ENCODE data around the gene TRIM71.
"Not testable (repeated sequence)": the region's sequence is repeated elsewhere in the genome, so short reads cannot be mapped to it uniquely, and the experiment has no call there.

Gene TRIM71

GRCh38 chr3:32820430-32820829 lies 2.6 kb downstream of the TRIM71 start:
- no peak for DNase-seq

GRCh38 chr3:32820971-32821685 lies 3.3 kb downstream of the TRIM71 start:
- DNase-seq = no peak

GRCh38 chr3:32821686-32822296 lies 4.0 kb downstream of the TRIM71 start:
- no peak for DNase-seq

GRCh38 chr3:32822609-32823498 lies 5.1 kb downstream of the TRIM71 start:
- DNase-seq = no peak

- not testable (repeated sequence) for DNase-seq
Observed at GRCh38 chr3:32823641-32824184, 5.9 kb downstream of the TRIM71 start.

- DNase-seq = no peak
Observed at GRCh38 chr3:32825601-32826375, 8.0 kb downstream of the TRIM71 start.

- no peak for DNase-seq
Observed at GRCh38 chr3:32831062-32831461, 13.3 kb downstream of the TRIM71 start.

- DNase-seq = no peak
Observed at GRCh38 chr3:32831791-32832190, 14.0 kb downstream of the TRIM71 start.

GRCh38 chr3:32832193-32832592 lies 14.4 kb downstream of the TRIM71 start:
- no peak for DNase-seq

GRCh38 chr3:32835049-32835371 lies 17.2 kb downstream of the TRIM71 start:
- DNase-seq = no peak

- DNase-seq = no peak
Observed at GRCh38 chr3:32835961-32836360, 18.2 kb downstream of the TRIM71 start.

GRCh38 chr3:32836601-32837000 lies 18.8 kb downstream of the TRIM71 start:
- no peak for DNase-seq

GRCh38 chr3:32837366-32837765 lies 19.6 kb downstream of the TRIM71 start:
- DNase-seq = no peak

- no peak for DNase-seq
Observed at GRCh38 chr3:32837789-32838188, 20.0 kb downstream of the TRIM71 start.

- DNase-seq = no peak
Observed at GRCh38 chr3:32839714-32840085, 21.9 kb downstream of the TRIM71 start.

GRCh38 chr3:32840086-32840841 lies 22.5 kb downstream of the TRIM71 start:
- DNase-seq = no peak

GRCh38 chr3:32841341-32841740 lies 23.5 kb downstream of the TRIM71 start:
- no peak for DNase-seq

GRCh38 chr3:32841867-32842470 lies 24.2 kb downstream of the TRIM71 start:
- DNase-seq = no peak

- DNase-seq = no peak
Observed at GRCh38 chr3:32842531-32842931, 24.7 kb downstream of the TRIM71 start.

GRCh38 chr3:32842987-32843386 lies 25.2 kb downstream of the TRIM71 start:
- no peak for DNase-seq

GRCh38 chr3:32843510-32844321 lies 25.9 kb downstream of the TRIM71 start:
- no peak for DNase-seq
